Head of caudate nucleus (tissue), 42 donors: ENCODE data around the gene BICD2.
A peak's percentile ranks its signal among the peaks of the same experiment; 100 is the strongest.
"Not testable (repeated sequence)": the region's sequence is repeated elsewhere in the genome, so short reads cannot be mapped to it uniquely, and the experiment has no call there.

Source experiments
- DNase-seq, 42 donors: peaks; one replicate each; pipeline versions ENCODE4 v3.0.0 to v3.0.0-alpha.2; 2020 to 2021; ENCODE audit warnings: mixed read lengths in 7 of 42
- intact Hi-C: fragments of 100-400 bp; cut with DNase I; formaldehyde crosslinking; loops from one replicate; pipeline ENCODE4 v1.15.0; 2022

The BICD2 gene

GRCh38 chr9:92764381-92764987 is at the start of gene BICD2:
BICD2 (minus strand) TSS chr9:92764833; CDS start chr9:92764744, 89 bp downstream.
- DNase-seq = peak in 7 of 42 donors; percentile 97 to 100 (median 99)
- intact Hi-C loops = loop anchor here (5.0 kb wide), 1 partner anchor 97 kb away; no protein-coding TSS in a partner anchor

- intact Hi-C loops = not testable (repeated sequence)
- peak in 33 of 42 donors; percentile 10 to 73 (median 34) for DNase-seq
Measured at GRCh38 chr9:92809629-92810326, 45.1 kb upstream of the BICD2 start.

- DNase-seq = peak in 38 of 42 donors; percentile 12 to 72 (median 48)
- intact Hi-C loops = no loop called here
Measured at GRCh38 chr9:92808726-92809451, 44.3 kb upstream of the BICD2 start.

GRCh38 chr9:92807757-92808725 is 43.4 kb upstream of the BICD2 start:
- DNase-seq = peak in 13 of 42 donors; percentile 4 to 46 (median 18)
- intact Hi-C loops = no loop called here

GRCh38 chr9:92807031-92807756 is 42.6 kb upstream of the BICD2 start:
- intact Hi-C loops = no loop called here
- peak in 19 of 42 donors; percentile 9 to 66 (median 25) for DNase-seq

GRCh38 chr9:92804727-92805126 is 40.1 kb upstream of the BICD2 start:
- DNase-seq = no peak
- intact Hi-C loops = no loop called here

GRCh38 chr9:92798358-92798757 is 33.7 kb upstream of the BICD2 start:
- intact Hi-C loops = no loop called here
- no peak for DNase-seq

GRCh38 chr9:92796337-92796804 is 31.7 kb upstream of the BICD2 start:
- peak in 1 of 42 donors; percentile 11 for DNase-seq
- intact Hi-C loops = not testable (repeated sequence)

- DNase-seq = no peak
- intact Hi-C loops = no loop called here
Measured at GRCh38 chr9:92795598-92796336, 31.1 kb upstream of the BICD2 start.

- intact Hi-C loops = loop anchor here (5.0 kb wide), 1 partner anchor 78 kb away; no protein-coding TSS in a partner anchor
Measured at GRCh38 chr9:92795000-92795399, 30.4 kb upstream of the BICD2 start.

GRCh38 chr9:92794426-92794825 is 29.8 kb upstream of the BICD2 start:
- no peak for DNase-seq
- intact Hi-C loops = loop anchor here (5.0 kb wide), 1 partner anchor 77 kb away; no protein-coding TSS in a partner anchor

More at GRCh38 chr9:92795000-92795399, 30.4 kb upstream of the BICD2 start:
- no peak for DNase-seq

GRCh38 chr9:92790542-92791527 is 26.2 kb upstream of the BICD2 start:
- intact Hi-C loops = loop anchor here (5.0 kb wide), 1 partner anchor 74 kb away; no protein-coding TSS in a partner anchor
- peak; percentile 47 to 94 (median 84) for DNase-seq

- intact Hi-C loops = no loop called here
- no peak for DNase-seq
Measured at GRCh38 chr9:92786298-92786697, 21.7 kb upstream of the BICD2 start.

- peak in 11 of 42 donors; percentile 25 to 62 (median 29) for DNase-seq
- intact Hi-C loops = no loop called here
Measured at GRCh38 chr9:92781899-92782298, 17.3 kb upstream of the BICD2 start.

- intact Hi-C loops = no loop called here
- no peak for DNase-seq
Measured at GRCh38 chr9:92780206-92780605, 15.6 kb upstream of the BICD2 start.

GRCh38 chr9:92775466-92775865 is 10.8 kb upstream of the BICD2 start:
- no peak for DNase-seq
- intact Hi-C loops = no loop called here
